GM03348 (cell line): ENCODE data around the gene IFNL1.
"Not testable (repeated sequence)": the region's sequence is repeated elsewhere in the genome, so short reads cannot be mapped to it uniquely, and the experiment has no call there.

Experiments
- DNase-seq: peaks from one replicate; pipeline ENCODE4 v3.0.0; 2012; ENCODE audit warnings: low spot score

Gene IFNL1

DNA sequence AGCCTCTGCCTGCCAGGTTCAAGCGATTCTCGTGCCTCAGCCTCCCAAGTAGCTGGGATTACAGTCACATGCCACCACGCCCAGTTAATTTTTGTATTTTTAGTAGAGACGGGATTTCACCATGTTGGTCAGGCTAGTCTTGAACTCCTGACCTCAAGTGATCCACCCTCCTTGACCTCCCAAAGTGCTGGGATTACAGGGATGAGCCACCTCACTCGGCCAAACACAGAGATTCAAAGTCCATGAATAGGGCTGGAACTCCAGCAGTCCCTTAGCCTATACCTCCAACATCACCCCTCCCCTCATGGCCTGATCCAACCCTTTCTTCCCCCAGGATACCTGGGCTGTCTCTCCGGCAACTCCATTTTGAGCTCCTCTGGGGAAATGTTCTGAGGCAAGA is 36.5 kb downstream of the IFNL1 start:
- not testable (repeated sequence) for DNase-seq

DNA sequence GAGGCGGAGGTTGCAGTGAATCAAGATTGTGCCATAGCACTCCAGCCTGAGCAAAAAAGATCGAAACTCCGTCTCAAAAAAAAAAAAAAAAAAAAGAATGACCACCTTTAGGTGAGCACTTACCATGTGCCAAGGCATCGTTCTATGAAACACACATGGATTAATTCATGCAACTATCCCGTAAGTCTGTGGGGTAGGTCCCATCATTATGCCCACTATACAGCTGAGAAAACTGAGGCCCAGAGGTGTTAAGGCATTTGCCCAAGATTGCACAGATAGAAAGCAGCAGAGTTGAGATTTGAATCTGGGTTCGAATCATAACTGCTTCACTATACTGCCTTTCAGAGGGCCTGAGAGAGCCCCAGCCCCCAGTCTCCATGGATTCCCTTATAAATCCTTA is 37.3 kb downstream of the IFNL1 start:
- DNase-seq = no peak

DNA sequence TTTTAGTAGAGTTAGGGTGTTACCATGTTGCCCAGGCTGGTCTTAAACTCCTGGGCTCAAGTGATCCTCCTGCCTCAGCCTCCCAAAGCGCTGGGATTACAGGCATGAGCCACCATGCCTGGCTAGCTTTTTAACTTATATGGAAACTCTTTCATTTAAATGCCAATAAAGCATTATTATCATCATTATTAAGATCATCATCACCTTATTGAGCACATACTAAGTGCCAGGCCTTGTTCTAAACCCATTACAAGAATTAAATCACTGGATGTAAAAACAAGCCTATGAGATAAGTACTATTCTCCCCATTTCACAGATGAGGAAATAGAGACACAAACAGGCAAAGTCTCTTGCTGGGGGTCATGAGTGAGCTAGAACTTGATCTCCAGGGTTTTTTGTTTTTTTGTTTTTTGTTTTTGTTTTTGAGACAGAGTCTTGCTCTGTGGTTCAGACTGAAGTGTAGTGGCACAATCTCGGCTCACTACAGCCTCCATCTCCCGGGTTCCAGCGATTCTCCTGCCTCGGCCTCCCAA is 38.3 kb downstream of the IFNL1 start:
- DNase-seq = no peak

GRCh38 chr19:39335168-39335548 is 39.0 kb downstream of the IFNL1 start:
- no peak for DNase-seq

- no peak for DNase-seq
These were observed 40.3 kb downstream of the IFNL1 start for GRCh38 chr19:39336483-39336882.

- no peak for DNase-seq
These were observed 43.5 kb downstream of the IFNL1 start for GRCh38 chr19:39339674-39340073.

- DNase-seq = not testable (repeated sequence)
These were observed 43.9 kb downstream of the IFNL1 start for GRCh38 chr19:39340156-39340555.

DNA sequence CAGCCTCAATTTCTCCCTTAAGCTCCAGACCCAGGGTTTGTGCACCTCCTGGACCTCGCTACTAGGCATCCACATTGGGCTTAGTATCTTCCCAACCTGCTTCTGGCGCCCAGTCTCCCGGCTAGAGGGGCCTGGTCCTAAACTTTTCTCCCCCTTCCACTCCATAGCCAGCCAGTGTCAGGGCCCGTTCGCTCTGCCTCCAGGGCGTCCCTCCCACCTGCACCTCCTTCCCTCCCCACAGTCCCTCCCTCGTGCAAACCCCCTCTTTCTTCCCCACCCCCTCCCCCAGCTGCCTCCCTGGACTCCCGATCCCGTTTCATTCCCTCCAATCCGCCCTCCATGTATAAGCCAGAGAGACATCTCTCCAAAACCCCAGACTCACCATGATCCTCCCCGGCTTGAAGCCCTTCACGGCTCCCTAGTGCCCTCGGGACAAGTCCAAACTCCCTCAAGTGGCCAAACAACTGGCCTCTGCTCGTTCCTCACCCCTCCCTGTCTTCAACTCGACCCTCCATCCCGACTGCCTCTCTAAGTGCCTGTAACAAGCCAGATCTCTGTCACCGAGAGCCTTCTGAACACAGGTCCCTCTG is 45.0 kb downstream of the IFNL1 start:
- peak; percentile 56 for DNase-seq

DNA sequence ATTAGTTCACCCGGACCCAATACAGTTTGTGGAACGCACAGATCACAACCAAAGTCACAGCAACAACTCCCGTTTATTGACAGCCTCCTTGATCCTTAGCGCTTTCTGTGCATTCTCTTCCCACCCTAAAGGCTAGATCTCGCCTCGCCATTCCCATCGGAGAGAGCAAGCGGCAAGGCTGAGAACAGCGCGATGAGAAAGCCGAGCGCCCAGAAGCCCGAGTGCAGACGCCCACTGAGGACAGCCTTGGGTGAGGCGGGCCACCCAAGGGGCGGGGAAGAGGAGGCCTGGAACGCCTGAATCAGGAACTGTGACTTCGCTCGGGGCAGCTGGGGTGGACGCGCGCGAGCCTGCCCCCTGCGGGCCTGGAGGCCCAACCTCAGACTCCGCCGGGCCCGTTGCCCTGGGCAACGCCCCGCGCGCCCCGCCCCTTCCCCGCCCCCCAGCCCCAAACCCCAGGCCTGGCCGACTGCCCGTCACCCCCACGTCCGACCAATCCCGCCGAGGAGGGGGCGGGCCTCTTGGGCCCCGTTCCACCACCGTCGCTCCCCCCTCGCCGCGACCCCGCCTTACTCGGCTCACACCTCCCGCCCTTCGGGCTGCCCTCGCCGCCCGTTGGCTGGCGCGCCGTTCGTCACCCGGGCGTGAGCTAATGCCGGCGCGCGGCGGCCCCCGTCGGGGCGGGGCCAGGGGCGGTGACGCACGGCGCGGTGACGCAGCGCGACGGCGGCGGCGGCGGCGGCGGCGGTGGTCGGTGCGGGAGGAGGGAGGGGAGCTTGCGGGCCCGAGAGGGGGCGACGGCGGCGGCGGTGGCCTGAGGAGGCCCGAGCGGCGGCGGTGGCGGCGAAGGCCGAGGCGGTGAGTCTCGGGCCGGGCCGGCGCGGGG is 45.8 kb downstream of the IFNL1 start, which contains the start of gene SAMD4B:
TSS of gene SAMD4B (plus strand) at position 703 of the 886 bp plus-strand sequence. CDS start 14,473 bp downstream, outside the sequence.
- peak; percentile 99 for DNase-seq

- DNase-seq = peak; percentile 53
These were observed 46.6 kb downstream of the IFNL1 start for GRCh38 chr19:39342647-39343305.

DNA sequence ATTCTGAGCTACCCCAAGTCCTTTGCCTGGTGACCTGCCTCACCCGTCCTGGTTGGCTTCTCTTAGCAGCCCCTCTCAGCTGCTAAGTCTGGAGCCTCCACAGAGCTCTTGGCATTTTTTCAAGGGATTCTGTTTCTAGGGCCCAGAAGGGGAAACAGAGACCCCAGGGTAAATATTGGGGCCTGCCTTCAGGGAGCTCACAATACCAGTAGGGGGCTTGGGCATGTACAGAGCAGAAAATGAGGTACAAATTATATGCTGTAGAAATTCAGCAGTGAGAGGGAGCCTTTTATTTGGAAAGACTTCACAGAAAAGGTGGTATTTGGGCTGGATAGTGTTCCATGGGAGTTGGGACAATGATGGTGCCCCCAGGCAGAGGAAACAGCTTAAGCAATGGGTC is 49.7 kb downstream of the IFNL1 start:
- no peak for DNase-seq

DNA sequence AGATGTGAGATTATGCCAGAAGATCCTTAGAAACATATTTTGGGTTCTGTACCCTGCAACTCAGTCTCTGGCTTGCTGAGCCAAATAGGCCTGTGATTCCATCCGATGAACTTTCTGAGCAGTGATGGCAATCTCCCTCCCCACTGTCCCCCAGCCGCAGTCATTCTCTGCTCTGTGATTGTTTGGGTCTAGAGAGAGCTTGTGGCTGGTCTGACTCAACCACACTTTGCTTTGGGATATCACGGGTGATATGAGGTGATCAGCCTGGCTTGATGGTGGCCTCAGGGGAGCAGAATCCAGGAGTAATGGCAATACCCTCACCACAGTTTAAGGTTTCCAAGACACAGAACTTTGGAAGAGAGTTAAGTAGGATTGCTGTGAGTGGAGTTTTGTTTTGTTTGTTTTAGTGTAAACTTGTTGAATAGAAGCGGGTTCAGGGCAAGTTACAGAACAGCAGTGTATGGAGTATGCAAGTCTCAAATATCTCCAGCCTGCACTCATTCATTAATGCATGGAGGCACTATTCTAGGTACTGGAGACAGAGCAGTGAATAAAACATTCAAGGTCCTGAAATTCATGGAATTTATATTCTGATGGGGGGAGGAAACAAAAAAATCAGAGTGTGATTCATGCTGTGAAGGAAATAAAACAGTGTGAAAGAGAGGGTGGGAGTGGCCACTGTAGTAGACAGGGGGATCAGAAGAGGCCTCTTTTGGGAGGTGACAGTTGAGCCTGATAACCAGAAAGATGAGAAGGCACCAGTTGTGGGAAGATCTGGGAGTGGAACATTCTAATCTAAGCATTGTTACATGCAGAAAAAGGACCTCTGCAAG is 51.3 kb downstream of the IFNL1 start:
- DNase-seq = peak; percentile 24
